ENCODE results near the gene KCNJ5.

GRCh38 chr11:128968916-128969315 lies 77.8 kb downstream of the KCNJ5 start:
- TF ChIP-seq CTCF (IDR thresholded peaks at IDR 0.05): no peak
- TF ChIP-seq EP300 (IDR thresholded peaks at IDR 0.05): no peak
